Measurements from ENCODE around the gene FRAS1. TPM values are rescaled to one million over a fixed set of nuclear protein-coding genes. Genes with fewer than 3 reads are reported as not detected.
"Not testable (repeated sequence)": the region's sequence is repeated elsewhere in the genome, so short reads cannot be mapped to it uniquely, and the experiment has no call there.

FRAS1 gene
- total and polyA plus RNA-seq, 11 donors: 0.57 to 13.4 (median 3.2) TPM

DNA sequence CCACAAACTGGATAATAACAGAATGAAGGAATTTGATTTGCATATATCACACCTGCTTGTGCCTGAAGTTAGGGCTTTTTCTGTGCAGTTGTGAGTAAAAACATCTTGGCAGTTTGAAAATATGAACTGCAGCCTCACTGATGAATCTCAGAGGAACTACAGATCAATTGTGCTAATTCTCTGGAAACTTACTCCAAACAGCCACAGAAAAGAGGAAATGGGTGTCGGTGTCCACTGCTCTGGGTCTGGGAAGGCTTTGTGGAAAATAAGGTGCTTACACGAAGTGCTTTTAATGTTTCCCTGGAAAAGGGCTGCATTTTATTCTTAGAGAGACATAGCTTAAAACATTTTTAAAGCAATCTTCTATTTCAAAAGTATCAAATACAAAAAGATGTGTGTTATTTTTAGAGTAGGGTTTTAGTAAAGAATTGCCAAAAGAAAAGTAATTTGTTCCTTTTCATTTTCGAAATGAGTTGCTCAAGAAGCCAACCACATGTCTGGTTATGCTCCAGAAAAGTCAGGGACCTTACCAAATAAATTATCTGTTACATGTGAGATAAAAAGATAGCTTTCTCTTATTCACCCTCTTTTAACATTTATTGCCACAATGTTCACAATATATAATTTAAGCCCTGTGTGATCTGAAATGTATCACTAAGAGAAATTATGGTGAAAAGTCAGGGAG lies 240.1 kb downstream of the FRAS1 start:
- DNase-seq (no peak), ATAC-seq (no peak)
- Histone ChIP-seq H3K4me3 (no peak overlapping the region), H3K36me3 (no peaks in the 10 kb centered on the region), H3K4me1 (peaks cover 0 to 14% (median 4%) of the 10 kb centered on the region in 12 donors), H3K9me3 (no peaks in the 10 kb centered on the region), H3K27me3 (no peaks in the 10 kb centered on the region), H3K27ac (no peak overlapping the region)
- WGBS, 4 donors: 39 to 54% (median 52%) methylated on average over 3 of the region's 3 CpGs
- intact Hi-C loops (cut with DNase I): no loop called here
- no peak for TF ChIP-seq POLR2A (IDR thresholded peaks at IDR 0.05)
- TF ChIP-seq, protein P1, sequence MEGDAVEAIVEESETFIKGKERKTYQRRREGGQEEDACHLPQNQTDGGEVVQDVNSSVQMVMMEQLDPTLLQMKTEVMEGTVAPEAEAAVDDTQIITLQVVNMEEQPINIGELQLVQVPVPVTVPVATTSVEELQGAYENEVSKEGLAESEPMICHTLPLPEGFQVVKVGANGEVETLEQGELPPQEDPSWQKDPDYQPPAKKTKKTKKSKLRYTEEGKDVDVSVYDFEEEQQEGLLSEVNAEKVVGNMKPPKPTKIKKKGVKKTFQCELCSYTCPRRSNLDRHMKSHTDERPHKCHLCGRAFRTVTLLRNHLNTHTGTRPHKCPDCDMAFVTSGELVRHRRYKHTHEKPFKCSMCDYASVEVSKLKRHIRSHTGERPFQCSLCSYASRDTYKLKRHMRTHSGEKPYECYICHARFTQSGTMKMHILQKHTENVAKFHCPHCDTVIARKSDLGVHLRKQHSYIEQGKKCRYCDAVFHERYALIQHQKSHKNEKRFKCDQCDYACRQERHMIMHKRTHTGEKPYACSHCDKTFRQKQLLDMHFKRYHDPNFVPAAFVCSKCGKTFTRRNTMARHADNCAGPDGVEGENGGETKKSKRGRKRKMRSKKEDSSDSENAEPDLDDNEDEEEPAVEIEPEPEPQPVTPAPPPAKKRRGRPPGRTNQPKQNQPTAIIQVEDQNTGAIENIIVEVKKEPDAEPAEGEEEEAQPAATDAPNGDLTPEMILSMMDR (IDR thresholded peaks at IDR 0.05): no peak

DNA sequence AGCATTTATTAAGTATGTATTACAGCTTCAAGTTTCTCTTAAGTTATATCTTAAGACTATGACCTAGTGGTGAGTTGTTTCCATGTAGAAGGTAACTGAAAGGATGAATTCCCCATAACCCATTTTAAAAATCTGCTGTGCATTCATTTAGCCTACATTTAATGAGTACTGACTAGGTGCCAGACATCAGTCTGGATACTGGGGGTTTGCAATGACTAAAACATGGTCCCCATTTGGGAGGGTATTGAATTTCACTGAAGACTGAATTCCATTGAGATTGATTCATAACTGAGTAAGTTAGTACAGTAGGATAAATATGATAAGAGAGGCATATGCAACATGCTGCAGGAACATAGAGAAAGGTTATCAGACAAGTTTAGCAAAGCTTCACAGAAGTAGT lies 241.5 kb downstream of the FRAS1 start:
- Histone ChIP-seq H3K4me1 (peaks cover 0 to 13% (median 4%) of the 10 kb centered on the region in 12 donors), H3K4me3 (no peak overlapping the region), H3K9me3 (no peaks in the 10 kb centered on the region), H3K27me3 (no peaks in the 10 kb centered on the region), H3K36me3 (no peaks in the 10 kb centered on the region), H3K27ac (no peak overlapping the region)
- no peak for ATAC-seq
- intact Hi-C loops (cut with DNase I): no loop called here
- DNase-seq: no peak
- no peak for TF ChIP-seq POLR2A (IDR thresholded peaks at IDR 0.05)
- TF ChIP-seq, protein P1 (IDR thresholded peaks at IDR 0.05): no peak

DNA sequence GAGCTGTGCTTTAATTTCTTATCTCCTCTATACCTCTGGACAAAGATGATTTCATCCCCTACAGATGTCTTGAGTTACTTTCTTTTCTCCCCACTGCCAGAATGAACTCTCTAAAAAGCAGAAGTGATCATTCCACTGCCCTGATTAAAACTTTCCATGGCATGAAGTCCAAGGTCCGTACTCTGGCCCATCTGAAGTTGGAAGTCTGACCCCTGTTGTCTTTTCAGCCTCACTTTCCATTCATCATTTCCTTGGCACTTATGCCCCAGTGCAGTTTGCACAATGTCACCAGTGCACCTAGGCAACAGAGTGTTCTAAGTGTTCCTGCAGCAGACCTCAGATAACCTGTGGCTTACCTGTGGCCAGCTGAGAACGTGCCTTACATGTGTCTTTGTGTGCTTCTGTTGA lies 242.4 kb downstream of the FRAS1 start:
- Histone ChIP-seq H3K4me1 (peaks cover 0 to 9% (median 0%) of the 10 kb centered on the region in 12 donors), H3K9me3 (no peaks in the 10 kb centered on the region), H3K27me3 (no peaks in the 10 kb centered on the region), H3K27ac (no peak overlapping the region), H3K4me3 (no peak overlapping the region), H3K36me3 (no peaks in the 10 kb centered on the region)
- DNase-seq (no peak), ATAC-seq (peak in 2 of 4 donors; percentile 22 to 63)
- intact Hi-C loops (cut with DNase I): no loop called here
- no peak for TF ChIP-seq POLR2A (IDR thresholded peaks at IDR 0.05)
- TF ChIP-seq, protein P1 (IDR thresholded peaks at IDR 0.05): no peak
- whole genome bisulfite sequencing, 4 donors: 42 to 55% (median 52%) methylated on average over 2 of the region's 2 CpGs

DNA sequence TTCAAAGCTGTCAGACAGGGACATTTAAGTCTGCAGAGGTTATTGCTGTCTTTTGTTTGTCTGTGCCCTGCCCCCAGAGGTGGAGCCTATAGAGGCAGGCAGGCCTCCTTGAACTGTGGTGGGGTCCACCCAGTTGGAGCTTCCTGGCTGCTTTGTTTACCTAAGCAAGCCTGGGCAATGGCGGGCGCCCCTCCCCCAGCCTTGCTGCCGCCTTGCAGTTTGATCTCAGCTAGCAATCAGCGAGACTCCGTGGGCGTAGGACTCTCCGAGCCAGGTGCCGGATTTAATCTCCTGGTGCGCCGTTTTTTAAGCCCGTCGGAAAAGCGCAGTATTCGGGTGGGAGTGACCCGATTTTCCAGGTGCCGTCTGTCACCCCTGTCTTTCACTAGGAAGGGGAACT lies 250.1 kb downstream of the FRAS1 start:
- H3K36me3 ChIP-seq; H3K9me3 ChIP-seq; intact Hi-C loops (cut with DNase I); H3K27me3 ChIP-seq; H3K4me1 ChIP-seq; ATAC-seq; H3K27ac ChIP-seq; H3K4me3 ChIP-seq; DNase-seq: not testable (repeated sequence)
- WGBS, 4 donors: 77 to 86% (median 82%) methylated on average over 16 of the region's 16 CpGs

DNA sequence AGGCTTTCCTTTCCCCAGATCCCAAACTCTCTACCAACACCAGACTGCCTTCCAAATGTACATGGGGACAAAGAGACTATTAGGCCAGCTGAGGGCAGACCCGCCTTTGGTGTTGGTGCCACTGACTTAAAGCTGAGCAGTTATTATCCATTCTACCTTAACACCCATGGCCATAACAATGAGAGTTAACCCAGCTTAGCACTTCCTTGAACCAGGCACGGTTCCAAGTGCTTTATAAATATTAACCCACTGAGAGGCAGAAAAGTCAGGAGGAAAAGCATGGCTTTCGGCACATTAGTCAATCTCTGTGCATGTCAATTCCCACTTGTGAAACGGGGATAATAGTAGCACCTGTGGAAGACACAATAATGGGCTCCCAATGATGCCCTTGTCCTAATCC lies 251.4 kb downstream of the FRAS1 start:
- ATAC-seq (no peak), DNase-seq (no peak)
- no peaks in the 10 kb centered on the region for H3K9me3 ChIP-seq
- no peak overlapping the region for H3K27ac ChIP-seq
- peaks cover 0 to 5% (median 0%) of the 10 kb centered on the region in 12 donors for H3K4me1 ChIP-seq
- H3K4me3 ChIP-seq: no peak overlapping the region
- whole genome bisulfite sequencing, 4 donors: 70 to 78% (median 78%) methylated on average over 4 of the region's 4 CpGs
- no peaks in the 10 kb centered on the region for H3K36me3 ChIP-seq
- H3K27me3 ChIP-seq: no peaks in the 10 kb centered on the region
- intact Hi-C loops (cut with DNase I): no loop called here
- TF ChIP-seq POLR2A (IDR thresholded peaks at IDR 0.05): no peak
- TF ChIP-seq, protein P1 (IDR thresholded peaks at IDR 0.05): no peak

All from heart left ventricle (tissue), 16 donors.